HEK293T (cell line): ENCODE data around the gene MOXD1.

ENCODE experiments used
- ARNT ChIP-seq: fragments of 450-650 bp; IDR thresholded peaks from 2 replicates; pipeline ENCODE4 v1.6.1; 2017; ENCODE audit warnings: mild to moderate bottlenecking
- BHLHE40 ChIP-seq: fragments of 450-650 bp; IDR thresholded peaks from 2 replicates; pipeline ENCODE4 v1.6.1; 2016; ENCODE audit warnings: mild to moderate bottlenecking, moderate library complexity, borderline replicate concordance
- ELF4 ChIP-seq: fragments of 450-650 bp; IDR thresholded peaks from 2 replicates; pipeline ENCODE4 v1.6.1; 2017; ENCODE audit warnings: antibody characterized with exemption
- FOXA1 ChIP-seq: fragments of 450-650 bp; IDR thresholded peaks from 2 replicates; pipeline ENCODE4 v1.6.1; 2016; ENCODE audit warnings: mild to moderate bottlenecking
- FOXK2 ChIP-seq: fragments of 450-650 bp; IDR thresholded peaks from 2 replicates; pipeline ENCODE4 v1.6.1; 2016; ENCODE audit warnings: mild to moderate bottlenecking
- FOXM1 ChIP-seq: fragments of 450-650 bp; IDR thresholded peaks from 2 replicates; pipeline ENCODE4 v1.6.1; 2017; ENCODE audit warnings: mild to moderate bottlenecking, borderline replicate concordance
- L3MBTL2 ChIP-seq: fragments of 450-650 bp; conservative IDR thresholded peaks from 2 replicates; pipeline ENCODE4 v1.6.1; 2016; ENCODE audit warnings: mild to moderate bottlenecking
- SP1 ChIP-seq: fragments of 450-650 bp; IDR thresholded peaks from 2 replicates; pipeline ENCODE4 v1.6.1; 2017
- TARDBP ChIP-seq: fragments of 450-650 bp; IDR thresholded peaks from 2 replicates; pipeline ENCODE4 v1.6.1; 2016
- ZNF384 ChIP-seq: fragments of 450-650 bp; IDR thresholded peaks from 2 replicates; pipeline ENCODE4 v1.6.1; 2016

DNA sequence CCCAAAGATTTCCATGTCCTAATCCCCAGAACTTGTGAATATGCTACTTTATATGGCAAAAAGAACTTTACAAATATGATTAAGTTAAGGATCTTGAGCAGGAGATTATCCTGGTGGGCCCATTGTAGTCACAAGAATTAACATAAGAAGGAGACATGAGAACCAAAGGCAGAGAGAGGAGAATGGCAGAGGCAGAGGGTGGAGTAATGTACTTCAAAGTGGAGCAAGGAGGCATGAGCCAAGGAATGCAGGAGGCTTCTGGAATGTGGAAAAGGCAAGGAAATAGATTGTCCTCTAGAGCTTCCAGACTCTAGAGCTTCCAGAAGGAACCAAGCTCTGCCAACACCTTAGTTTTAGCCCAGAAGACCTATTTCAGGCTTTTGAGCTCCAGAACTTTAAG lies 147.4 kb downstream of the MOXD1 start:
- TF ChIP-seq ELF4 (no peak), SP1 (no peak), FOXK2 (no peak), ZNF384 (no peak), FOXM1 (no peak), L3MBTL2 (no peak), BHLHE40 (no peak), FOXA1 (no peak), ARNT (no peak), TARDBP (no peak)
